Epidermal melanocyte (primary cell): ENCODE data around the gene OPTN.
"Not testable (repeated sequence)": the region's sequence is repeated elsewhere in the genome, so short reads cannot be mapped to it uniquely, and the experiment has no call there.

Experiments
- DNase-seq: peaks from one replicate; pipeline ENCODE4 v3.0.0; 2011; ENCODE audit warnings: low spot score; ENCODE audit not compliant: insufficient read length

The OPTN gene

DNA sequence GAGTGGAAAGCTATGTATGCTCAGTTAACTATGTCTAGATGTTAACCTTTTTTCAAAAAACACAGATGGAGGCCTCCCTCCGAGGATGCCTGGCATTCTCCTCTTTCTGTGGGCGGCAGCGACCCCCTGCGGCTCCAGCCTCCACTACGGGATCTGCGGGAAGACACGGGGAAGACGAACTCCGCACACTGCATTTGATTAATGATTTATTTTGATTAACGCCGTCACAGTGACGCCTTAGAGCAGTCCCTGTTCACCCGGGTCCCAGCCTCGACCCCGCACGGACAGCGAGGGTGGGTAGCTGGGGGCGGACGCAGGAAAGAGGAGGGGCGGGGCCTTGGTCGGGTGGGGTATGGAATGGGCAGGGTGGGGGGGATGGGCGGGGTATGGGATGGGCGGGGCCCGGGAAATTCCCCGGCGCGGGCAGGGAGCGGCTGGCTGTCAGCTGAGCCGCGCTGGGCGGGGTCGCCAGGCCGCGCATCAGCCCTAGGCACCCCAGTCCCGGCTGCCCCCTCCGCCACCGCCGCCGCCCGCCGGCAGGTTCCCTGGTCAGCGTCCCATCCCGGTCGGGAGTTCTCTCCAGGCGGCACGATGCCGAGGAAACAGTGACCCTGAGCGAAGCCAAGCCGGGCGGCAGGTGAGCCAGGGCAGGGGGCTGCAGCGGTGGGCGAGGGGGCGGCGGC lies at the start of gene OPTN:
Gene OPTN, plus strand, starts transcription at position 498 of the 683 bp plus-strand sequence. CDS start 8,960 bp downstream, outside the sequence.
- peak; percentile 51 for DNase-seq

DNA sequence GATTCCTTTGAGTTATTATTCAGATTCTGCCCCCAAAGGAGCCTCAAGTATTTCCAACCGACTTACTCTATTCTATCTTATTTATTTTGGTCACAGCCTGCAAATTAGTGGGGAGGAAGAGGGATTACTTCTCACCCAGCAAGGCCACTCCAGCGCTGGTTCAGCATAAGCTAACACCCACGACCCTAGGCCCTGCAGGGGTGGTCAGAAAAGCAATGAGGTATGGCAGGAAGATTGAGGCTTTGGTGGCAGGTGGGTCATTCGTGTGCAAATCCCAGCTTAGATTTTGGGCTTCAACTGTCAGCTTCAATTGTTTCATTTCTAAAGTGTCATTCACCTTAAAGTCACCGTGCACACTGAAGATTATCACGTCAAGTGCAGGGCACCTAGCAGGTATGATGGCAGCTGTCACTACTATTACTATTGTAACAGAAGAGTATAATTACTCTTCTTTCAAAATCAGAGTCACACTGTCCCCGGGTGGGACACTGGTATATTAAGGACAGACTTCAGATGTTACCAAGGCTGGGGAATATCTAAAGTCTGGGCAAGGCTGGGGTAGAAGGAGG lies 48.8 kb upstream of the OPTN start:
- DNase-seq = no peak

DNA sequence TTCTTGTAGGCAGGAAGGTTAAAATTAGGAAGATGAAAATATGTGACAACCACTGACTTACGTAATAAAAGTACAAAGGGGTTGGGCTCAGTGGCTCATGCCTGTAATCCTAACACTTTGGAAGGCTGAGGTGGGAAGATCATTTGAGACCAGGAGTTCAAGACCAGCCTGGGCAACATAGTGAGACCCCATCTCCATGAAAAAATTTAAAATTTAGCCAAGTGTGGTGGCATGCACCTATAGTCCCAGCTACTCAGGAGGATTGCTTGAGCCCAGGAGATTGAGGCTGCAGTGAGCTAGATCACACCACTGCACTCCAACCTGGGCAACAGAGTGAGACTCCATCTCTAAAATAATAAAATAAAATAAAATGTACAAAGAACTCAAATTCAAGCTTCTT lies 46.8 kb upstream of the OPTN start:
- DNase-seq = not testable (repeated sequence)

DNA sequence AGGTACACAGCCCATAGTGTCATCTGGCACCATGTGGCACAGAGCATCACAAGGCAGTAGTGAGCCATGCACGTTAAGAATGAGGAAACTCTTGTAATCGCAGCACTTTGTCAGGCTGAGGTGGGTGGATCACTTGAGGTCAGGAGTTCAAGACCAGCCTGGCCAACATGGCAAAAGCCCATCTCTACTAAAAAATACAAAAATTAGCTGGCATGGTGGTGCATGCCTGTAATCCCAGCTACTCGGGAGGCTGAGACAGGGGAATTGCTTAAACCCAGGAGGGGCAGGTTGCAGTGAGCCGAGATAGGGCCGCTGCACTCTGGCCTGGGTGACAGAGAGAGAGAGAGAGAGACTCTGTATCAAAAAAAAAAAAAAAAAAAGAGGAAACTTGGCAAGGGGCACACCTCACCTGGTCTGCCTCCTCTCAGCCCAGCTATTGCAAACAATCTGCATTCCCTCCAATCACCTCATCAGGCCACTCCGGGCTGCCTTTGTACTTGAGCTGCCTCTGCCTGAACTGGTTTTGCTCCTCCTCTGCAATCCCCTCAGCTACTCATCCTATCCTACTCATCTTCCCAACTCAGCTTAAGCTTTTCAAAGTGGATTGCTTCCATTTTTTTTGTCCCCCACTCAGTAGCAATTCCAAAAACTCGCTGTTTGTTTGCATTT lies 46.0 kb upstream of the OPTN start:
- DNase-seq = no peak

DNA sequence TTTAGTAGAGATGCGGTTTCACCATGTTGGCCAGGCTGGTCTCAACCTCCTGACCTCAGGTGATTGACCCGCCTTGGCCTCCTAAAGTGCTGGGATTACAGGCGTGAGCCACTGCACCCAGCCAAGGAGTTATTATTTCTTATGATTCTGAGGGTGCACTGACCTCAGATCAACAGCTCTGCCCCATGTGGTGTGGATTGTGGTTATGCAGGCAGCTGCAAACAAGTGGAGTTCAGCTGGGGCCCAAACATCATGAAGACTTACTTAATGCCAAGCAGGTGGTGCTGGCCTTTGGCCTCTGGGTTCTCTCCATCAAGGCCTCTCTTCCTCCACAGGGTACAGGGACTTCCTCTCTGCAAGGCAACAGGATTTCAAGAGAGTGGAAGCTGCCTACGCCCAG lies 45.1 kb upstream of the OPTN start:
- DNase-seq = no peak

DNA sequence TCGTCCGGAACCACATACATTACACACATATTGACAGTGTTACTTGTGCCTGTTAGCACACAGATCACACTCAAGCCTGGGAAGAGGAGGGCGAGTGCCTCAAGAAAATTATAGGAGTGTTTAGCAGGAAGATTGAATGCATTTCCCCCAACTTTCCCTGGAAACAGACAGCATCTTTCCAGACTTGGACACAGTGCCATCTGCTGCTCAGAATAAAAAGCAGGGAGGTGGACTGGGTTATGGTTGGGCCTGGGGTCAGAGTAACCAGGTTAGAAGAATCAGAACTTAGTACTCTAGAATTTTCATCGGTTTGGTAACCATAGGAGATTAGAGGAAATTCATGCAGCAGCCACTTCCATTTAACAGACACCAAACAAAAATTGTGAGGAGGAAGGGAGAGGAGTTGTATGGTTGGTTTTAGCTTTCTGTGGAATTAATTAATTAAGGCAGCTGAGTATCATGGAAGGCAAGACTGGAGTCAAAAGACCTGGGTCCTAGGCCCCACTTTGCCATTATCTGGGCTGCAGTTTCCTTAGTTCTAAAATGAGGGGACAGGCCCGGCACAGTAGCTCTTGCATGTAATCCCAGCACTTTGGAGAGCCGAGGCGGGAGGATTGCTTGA lies 43.4 kb upstream of the OPTN start:
- peak; percentile 59 for DNase-seq

DNA sequence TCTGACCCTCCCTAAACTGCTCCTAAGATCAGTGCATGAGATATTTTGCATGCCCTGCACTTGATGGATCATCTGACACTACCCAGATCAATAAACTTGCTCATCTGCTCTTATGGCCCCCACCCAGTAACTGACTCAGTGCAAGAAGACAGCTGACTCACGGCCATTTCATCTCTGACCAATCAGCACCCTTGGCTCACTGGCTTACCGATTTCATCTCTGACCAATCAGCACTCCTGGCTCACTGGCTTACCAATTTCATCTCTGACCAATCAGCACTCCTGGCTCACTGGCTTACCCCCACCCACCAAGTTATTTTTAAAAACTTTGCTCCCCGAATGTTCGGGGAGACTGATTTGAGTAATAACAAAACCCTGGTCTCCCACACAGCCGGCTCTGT lies 37.2 kb upstream of the OPTN start:
- DNase-seq = no peak

DNA sequence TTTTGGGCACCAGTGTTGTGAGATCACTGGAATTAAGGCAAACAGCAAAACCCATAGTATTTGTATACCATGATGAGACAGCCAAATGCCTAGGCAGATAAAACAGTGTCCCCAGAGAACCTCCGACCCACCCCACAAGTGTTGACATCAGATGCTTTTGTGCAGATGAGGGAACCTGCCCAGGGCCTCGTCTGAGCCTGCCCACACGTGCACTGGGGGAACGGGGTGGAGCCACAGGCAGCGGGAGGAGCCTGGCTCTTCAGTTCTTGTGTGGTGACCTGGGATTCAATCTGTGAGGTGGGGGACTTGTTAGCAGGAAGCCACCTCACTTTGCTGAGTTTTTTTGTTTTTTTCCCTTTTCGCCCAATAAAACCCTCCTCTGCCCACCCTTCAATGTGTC lies 33.4 kb upstream of the OPTN start:
- no peak for DNase-seq

DNA sequence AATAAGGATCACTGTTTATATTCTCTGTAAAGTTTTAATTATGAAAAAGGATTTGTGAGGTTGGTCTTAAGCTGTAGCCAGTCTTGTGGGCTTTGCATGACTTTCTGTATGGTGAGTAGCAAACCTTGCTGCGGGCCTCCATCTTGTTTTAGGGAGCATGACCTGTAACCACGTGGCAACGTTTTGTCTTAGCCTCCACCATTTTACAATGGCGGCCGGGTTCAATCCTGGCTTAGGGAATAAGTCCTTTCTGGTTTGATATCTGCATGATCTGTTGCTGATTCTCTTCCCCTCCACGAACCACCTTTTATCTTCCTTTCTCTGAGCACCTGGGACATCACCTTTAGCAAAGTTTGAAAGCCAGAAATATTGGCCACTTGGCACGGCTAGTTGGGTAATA lies 32.5 kb upstream of the OPTN start:
- DNase-seq = no peak

DNA sequence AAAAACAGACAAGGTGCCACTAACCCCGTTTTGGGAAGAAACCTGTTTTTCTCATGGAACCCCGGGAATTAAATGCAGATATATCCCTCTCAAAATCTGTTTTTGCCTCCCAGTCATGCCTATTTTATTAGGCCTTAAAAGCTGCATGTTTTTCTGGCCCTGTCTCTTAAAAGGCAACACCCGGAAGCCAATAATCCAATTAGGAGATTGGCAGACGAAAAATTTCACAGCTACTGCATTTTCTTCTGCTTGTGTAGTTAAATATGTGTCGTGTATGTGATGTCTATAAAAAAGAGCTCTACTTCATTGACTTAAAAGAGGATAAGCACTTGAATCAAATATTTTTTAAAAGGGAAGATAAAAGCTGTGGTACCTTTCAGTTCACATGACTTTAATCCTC lies 31.9 kb upstream of the OPTN start:
- no peak for DNase-seq

DNA sequence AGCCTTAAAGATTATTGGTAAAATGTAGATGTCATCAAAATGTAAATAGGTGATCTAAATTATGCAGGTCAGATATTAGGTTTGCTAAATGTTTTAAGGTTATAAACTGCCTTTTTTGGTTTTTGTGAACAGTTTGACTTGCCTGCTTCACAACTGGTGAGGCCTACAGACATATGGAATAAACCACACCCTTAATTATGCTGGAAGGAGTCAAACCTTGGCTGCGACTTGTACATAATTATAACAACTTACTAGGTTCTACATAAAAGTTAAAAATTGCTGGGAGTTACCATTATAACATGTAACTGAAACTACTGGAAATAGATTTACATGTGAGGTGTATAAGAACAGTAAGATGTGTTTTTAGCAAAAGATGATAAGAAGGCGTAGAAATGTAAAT lies 31.5 kb upstream of the OPTN start:
- DNase-seq = no peak

DNA sequence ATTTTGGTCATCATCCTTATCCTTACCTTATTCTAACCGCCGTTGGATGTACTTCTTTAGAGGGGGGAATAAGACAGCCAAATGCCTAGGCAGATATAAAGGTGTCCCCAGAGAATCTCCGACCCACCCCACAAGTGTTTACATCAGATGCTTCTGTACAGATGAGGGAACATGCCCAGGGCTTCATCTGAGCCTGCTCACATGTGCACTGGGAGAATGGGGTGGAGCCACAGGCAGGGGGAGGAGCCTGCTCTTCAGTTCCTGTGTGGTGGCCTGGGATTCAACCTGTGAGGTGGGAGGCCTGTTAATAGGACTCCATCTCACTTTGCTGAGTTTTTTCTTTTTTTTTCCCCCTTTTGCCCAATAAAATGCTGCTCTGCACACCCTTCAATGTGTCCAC lies 27.6 kb upstream of the OPTN start:
- DNase-seq = no peak

DNA sequence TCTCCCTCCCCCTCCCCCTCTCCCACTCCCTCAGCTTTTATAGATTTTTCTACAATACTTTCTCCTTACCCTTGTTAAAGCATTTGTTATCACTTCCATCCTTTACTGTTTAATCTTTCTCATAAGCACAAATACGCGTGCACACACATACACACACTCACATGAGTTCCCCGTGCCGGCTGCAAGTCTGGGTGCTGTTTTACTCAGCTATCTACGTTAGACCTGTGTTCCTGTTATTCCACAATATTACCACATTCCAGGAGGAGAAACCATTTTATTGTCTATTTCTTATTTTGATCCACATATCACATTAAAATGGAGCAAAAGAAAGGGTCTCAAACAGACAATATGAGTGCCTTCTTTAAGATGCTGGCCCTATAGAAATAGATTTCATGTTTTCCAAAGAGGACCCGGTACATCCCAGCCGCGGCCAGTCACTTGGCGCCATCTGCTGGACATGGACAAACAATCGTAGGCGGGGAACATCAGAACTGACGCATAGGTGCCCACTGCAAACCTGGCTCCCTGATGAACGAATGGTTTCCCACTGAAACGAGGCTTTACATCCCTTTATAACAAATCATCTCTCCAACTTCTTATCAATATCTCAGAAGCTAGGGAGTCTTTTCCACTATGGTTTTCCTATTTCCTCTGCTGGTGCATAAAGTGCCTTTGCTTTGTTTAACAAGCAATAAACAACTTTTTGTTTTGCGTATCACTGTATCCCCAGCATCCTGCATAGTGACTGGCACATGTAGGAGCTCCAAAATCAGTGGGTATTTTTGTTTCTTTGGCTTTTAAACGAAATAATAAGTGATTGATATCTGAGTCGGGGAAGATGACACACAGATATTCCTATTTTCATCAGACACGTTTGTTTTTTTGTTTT lies 25.2 kb upstream of the OPTN start:
- DNase-seq = peak; percentile 72

DNA sequence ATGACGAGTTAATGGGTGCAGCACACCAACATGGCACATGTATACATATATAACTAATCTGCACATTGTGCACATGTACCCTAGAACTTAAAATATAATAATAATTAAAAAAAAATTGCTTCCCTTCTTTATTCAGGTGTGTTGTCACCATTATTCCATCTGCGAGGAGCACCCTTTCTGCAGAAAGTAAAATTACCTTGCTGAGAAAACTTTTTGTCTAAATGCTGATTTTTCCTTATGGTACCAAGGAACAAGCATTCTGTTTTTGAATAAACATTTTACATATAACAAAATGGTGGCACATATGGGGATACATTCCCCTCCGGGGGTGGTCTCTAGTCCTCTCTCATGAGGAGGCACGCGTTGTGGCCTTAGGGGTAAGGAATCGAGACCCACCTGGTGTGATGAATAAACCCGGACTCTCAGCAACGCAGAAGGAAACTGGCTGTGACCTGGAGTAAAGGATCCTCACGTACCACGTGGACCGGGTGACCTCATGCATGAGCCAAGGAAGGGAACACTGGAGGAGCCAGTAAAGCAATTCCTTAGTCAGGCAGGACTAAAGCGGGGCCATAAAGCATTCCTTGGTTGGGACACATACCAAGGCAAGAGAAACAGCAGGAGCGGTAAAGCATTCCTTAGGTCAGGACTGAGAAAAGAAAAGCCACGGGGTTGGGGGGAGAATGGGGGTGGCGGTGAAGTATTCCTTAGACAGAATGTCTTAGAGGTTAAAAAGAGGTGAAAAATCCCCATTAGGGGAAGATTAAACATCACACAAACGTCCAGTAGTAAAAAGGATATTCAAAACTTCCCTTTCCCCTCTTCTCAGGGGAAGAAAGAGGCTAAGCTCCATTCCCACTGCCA lies 20.8 kb upstream of the OPTN start:
- DNase-seq = no peak

DNA sequence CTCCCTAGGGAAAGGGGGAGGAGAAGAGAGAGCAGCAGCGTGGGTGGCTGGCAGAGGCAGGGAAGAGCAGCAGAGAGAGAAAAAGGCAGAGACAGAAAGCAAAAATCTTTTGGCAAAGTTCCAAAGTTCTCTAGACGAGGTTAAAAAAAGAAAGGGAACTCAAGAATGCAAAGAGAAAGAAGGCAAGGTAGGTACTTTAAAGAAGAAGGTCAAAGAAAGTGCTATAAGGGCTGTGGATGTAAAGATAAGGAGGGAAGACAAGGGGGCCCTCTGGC lies 20.2 kb upstream of the OPTN start:
- no peak for DNase-seq

DNA sequence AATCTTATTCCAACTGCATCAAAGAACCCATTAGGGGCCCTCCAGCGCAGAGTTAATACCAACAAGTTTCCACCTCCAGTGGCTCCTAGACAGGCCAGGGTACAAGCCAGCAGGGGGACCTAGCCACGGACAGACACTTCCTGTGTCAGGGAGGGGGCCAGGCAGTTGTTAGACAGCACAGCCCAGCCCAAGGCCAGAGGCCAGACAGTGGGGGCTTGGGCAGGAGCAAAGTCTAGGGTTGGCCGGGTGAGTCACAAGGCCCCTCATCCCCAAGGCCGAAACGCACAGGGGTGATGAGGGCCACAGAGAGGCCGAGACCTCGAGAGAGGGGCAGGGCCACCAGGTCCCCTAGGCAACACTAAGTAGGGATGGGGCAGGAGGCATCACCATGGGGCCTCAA lies 19.3 kb upstream of the OPTN start:
- no peak for DNase-seq

DNA sequence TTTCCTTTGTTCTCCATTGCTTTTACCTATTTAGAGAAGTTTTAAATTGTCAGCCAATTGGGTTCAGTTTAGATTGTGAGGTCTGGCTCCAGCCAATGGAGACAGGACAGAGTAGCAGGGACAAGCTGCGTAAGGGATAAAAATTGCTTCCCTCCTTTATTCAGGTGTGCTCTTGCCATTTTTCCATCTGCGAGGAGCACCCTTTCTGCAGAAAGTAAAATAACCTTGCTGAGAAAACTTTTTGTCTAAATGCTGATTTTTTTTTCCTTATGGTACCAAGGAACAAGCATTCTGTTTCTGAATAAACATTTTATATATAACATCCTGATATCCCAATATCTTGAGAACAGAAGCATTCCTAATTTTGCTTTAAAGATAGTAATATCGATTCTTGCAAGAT lies 16.3 kb upstream of the OPTN start:
- DNase-seq = not testable (repeated sequence)

DNA sequence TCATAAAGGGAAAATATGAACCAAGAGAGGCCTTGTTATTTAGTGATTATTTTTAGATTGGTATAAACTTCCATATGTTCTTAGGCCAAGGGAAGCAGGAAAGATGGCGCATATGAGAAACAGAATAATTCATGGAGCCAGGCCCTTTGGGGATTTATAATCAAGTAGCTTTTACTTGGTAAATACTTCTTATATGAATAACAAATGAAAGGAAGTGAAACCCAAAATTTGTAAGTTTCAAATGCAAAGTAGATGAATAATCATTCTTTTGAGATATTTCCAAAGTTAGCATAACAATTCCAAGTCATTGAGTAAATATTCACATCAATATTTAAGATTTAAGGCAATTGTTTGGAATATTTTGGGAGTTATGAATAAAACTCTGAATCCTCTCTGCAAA lies 13.9 kb upstream of the OPTN start:
- no peak for DNase-seq

DNA sequence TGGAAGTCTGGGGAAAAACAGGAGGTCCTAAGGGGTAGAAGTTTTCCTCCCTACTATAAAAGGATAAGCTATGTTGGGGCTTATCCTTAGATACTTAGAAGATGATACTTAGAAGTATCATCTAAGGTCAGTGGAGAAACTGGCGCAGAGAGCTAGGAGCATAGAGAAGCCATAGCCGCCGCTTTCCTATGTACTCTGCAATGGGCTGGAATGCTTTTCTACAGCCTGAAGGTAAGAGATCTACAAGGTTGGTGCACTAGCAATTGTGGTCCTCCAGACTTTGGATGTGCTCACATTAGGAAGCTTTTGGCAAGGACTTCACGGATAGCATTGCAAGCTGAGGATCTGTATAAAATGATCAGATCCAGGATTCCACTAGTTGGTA lies 12.4 kb upstream of the OPTN start:
- DNase-seq = no peak

DNA sequence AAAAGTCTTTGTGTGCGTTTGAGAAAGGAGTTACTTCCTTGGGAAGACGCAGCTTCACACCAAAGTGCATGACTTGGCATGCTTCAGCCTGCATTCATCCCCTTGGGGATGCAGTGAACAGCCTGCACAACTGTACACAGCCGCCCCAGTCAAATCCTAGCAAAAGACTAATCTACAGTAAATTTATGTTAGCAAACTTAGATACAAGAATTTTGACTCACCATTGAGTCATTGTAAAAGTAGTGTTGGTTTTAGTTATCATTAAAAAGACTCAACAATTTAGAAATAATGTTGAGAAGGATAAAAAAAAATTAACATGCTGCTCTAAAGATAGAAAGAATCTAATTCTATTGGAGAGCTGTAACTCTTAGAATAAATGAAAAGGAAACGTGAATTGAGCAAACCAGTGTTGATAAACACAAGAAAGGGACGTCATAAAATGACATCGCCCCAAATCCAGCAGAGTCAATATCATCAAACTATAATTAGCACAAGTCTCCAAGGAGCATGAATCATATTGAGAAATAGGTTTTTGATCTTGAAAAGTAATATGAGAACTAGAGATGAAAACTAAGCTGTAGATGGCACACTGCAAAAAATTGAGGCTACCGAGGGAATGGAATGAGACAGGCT lies 11.9 kb upstream of the OPTN start:
- no peak for DNase-seq
